AG04449 (cell line): Measurements from ENCODE around the gene SOX1.

Source experiments
- CTCF ChIA-PET: fragments of 350-600 bp; formaldehyde crosslinking; extraction: SDS; loops from one replicate; lab custom pipeline; 2021; ENCODE audit warnings: antibody characterized with exemption; lab: Yijun Ruan, JAX
- POLR2A ChIA-PET: fragments of 400-600, 350-600 bp; formaldehyde crosslinking; extraction: SDS; loops from one replicate; lab custom pipeline; 2020; ENCODE audit warnings: antibody characterized with exemption, inconsistent platforms; lab: Yijun Ruan, JAX
- DNase-seq: peaks from one replicate; pipeline ENCODE4 v3.0.0-alpha.2; 2010; ENCODE audit warnings: low read depth, low spot score
- H3K4me3 ChIP-seq: 2 replicates; pipeline ENCODE4 v1.5.1; 2011; ENCODE audit warnings: low read depth, mild to moderate bottlenecking, control low read depth, low read length
- TF ChIP-seq, protein P1 (sequence below): IDR thresholded peaks from one replicate; pipeline ENCODE4 v1.5.1; 2011; ENCODE audit warnings: mild to moderate bottlenecking, moderate library complexity, low read length, control low read depth, inconsistent platforms; ENCODE audit not compliant: insufficient read depth; ENCODE audit errors: missing control alignments

The SOX1 gene

DNA sequence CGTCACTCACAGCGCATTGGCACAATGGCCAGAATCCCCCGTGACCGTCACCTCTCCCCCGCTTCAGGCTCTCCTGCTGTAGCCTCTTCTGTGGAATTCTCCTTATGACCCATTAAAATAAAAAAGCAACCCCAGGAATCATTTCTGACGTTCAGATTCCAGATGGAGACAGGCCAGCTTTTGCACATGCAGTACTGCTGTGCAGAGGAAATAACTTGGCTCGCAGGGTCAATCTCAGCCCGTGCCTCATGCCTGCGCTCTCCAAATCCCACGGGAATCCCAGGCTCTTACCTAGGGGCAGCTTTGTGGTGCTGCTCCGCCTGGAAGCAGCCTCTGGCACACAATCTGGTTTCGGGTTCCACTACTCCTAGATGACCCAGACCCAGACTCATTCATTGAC is 32.7 kb upstream of the SOX1 start:
- ChIA-PET POLR2A (no interaction called here), CTCF (no interaction called here)
- DNase-seq, result no peak
- TF ChIP-seq, protein P1, sequence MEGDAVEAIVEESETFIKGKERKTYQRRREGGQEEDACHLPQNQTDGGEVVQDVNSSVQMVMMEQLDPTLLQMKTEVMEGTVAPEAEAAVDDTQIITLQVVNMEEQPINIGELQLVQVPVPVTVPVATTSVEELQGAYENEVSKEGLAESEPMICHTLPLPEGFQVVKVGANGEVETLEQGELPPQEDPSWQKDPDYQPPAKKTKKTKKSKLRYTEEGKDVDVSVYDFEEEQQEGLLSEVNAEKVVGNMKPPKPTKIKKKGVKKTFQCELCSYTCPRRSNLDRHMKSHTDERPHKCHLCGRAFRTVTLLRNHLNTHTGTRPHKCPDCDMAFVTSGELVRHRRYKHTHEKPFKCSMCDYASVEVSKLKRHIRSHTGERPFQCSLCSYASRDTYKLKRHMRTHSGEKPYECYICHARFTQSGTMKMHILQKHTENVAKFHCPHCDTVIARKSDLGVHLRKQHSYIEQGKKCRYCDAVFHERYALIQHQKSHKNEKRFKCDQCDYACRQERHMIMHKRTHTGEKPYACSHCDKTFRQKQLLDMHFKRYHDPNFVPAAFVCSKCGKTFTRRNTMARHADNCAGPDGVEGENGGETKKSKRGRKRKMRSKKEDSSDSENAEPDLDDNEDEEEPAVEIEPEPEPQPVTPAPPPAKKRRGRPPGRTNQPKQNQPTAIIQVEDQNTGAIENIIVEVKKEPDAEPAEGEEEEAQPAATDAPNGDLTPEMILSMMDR, result no peak
- no peak overlapping the region for H3K4me3 ChIP-seq

DNA sequence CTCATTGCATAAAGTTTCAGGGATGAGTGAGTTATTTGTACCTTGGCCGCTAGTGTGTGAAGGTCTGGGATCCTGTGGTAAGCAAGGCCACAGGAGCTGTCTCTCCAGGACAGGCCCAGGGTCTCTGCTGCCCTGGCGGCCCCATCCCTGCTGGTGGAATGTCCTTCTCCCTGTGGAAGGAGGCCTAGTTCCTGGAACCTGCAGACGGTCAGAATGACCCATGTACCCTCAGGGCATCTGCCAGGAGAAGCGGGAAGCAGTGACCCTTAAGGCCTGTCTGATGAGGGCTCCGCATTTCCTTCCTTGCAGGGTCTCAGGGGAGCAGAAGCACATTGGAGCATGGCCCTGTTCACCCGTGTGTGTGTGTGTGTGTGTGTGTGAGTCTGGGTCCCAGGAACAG is 32.1 kb upstream of the SOX1 start:
- no peak for DNase-seq
- POLR2A ChIA-PET, result no interaction called here
- CTCF ChIA-PET, result no interaction called here
- H3K4me3 ChIP-seq, result no peak overlapping the region
- TF ChIP-seq, protein P1, result no peak

DNA sequence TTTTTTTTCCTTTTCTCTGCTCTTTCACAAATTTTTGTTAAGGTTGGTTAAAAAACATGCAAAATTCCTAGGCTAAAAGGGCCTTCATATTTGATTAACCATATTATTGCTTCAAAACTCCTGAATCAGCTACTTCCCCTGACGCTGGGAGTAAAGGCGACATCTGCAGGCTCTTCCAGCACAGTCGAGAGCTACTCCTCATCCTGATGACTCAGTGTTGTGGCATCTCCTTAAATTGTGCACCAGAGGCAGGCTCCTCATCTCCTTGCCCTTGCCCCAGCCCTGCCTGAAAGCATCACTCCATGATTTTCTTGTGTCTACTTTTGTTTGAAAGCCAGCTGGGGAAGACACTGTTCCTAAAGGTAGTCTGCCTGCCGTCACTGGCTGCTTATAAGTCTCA is 24.5 kb upstream of the SOX1 start:
- ChIA-PET CTCF (no interaction called here), POLR2A (no interaction called here)
- no peak for DNase-seq
- no peak overlapping the region for H3K4me3 ChIP-seq
- TF ChIP-seq, protein P1, result no peak

DNA sequence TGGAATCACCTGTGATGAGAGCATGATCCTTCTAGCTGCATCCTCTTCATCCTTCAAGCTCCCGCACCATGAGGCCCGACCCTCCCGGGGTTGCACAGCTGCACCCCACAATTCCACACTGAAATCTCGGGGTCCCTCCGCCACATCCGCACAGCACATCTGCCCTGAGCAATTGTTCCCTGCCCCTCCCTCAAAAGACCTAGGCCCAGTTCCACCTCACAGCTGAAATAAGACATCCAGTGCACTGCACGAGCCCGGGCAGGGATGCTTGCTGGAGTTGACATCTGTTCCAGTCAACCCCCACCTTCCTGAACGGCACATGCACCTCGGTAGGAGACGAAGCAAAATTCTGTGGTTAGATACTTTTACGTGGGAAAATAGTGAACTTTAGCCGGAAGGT is 14.7 kb upstream of the SOX1 start:
- CTCF ChIA-PET, result no interaction called here
- H3K4me3 ChIP-seq, result no peak overlapping the region
- TF ChIP-seq, protein P1, result no peak
- no peak for DNase-seq
- POLR2A ChIA-PET, result no interaction called here

DNA sequence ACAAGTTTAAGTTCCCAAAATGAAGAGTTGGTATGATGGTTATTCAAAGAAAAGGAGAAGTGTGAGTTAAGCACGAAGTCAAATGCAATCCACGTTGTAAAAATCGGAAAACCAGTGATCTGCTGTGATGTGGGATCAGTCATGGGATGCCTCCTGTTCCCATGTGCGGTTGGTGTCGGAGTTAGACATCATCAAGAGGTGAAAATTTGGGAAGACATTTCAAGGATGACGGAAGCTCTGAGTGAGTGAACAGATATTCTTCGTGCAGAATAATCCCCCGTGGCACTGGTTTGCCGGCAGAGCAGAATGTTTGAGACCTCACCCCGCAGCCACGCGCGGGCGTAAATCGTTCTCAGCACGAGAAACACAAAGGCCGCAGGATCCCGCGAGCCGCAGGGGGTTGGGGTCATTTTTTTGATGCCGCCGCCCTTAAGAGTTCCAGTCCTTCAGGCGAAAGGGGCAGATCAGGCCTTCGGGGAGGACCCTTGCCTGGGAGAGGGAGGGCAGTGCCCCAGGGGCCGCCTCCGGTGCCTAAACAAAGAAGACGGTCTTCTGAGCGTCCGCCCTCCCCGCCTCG is 13.7 kb upstream of the SOX1 start:
- ChIA-PET CTCF (no interaction called here), POLR2A (no interaction called here)
- no peak for DNase-seq
- TF ChIP-seq, protein P1, result no peak
- no peak overlapping the region for H3K4me3 ChIP-seq

DNA sequence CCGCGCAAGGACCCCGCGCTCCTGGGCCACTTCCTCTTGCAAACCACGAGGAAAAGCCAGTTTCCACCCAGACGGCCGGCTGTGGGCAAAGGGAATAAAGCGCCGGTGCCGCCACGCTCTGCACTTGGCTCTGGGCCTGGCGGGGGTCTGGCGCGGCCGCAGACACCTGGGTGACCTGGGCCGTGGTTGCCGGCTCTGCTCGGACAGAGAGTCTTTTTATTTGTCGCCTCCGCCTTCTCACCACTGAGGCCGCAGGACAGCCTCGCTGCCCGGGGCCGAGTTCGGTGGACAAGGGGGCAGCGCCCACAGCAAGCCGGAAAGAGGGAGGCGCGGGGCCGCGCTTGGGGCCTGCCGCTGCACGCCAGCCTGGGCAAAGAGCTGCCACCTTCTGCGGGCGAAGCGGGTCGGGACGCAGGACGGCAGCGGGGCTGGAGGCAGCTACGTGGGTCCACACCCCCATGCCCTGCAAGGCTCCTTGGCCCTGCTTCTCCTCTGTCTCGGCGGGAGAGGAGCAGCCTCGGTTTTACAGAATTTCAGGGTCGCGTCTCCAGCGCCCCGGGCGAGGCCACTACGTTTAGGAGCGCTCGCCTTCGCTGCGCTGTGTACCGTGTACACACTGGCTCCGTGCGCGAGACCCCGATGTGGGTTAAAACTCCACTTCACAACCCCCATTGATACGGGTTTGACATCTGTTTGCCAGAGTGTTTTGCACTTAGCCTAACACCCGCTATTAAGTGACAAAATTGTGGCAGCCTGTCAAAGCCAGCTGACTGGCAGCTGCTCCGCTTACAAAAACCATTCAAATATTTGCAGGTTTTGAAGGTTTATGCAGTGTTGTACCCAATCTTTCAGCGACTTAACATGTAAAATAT is 13.0 kb upstream of the SOX1 start:
- POLR2A ChIA-PET, result no interaction called here
- TF ChIP-seq, protein P1, result no peak
- H3K4me3 ChIP-seq, result no peak overlapping the region
- CTCF ChIA-PET, result no interaction called here
- no peak for DNase-seq
